ENCODE measurements around the gene SPTB. TPM values are rescaled to one million over a fixed set of nuclear protein-coding genes. Genes with fewer than 3 reads are reported as not detected.

The SPTB gene
- total and polyA plus RNA-seq, 10 of the 15 experiments (the other 5 are each of a cell fraction or from before 2014, with no cell fraction given), result under 0.01 to 0.04 (median 0.02) TPM; not detected in 4

GRCh38 chr14:64817631-64818030, 62.1 kb downstream of the SPTB start:
- DNase-seq (ENCODE audit: low read depth, low spot score), result no peak
- WGBS (ENCODE audit: insufficient coverage, insufficient replicate concordance, low lambda C conversion rate, missing lambda C conversion rate), result 38% methylated on average over 3 of the region's 3 CpGs
- Histone ChIP-seq H3K9ac (ENCODE audit: control insufficient read depth, insufficient read depth, low read length) (no peak overlapping the region), H3K27me3 (replicated peaks in 1 of 2; ENCODE audit: control insufficient read depth in 2 of 2, insufficient read depth in 2 of 2, low read length in 1 of 2) (peaks cover 6 to 7% of the 10 kb centered on the region in 2 experiments; a peak in 3 of 4 replicates), H3K4me3 (no peak overlapping the region), H3K27ac (ENCODE audit: control insufficient read depth, insufficient read depth) (no peak overlapping the region), H3K4me1 (ENCODE audit: control insufficient read depth, insufficient read depth, low read length) (no peaks in the 10 kb centered on the region), H4K20me1 (ENCODE audit: control insufficient read depth, insufficient read depth) (no peaks in the 10 kb centered on the region), H3K36me3 (ENCODE audit: control insufficient read depth in 2 of 2, insufficient read depth in 2 of 2, low read length in 1 of 2) (no peaks in the 10 kb centered on the region), H3K9me3 (replicated peaks; ENCODE audit: control insufficient read depth, insufficient read depth, low read length) (no peaks in the 10 kb centered on the region), H3K79me2 (ENCODE audit: control insufficient read depth, insufficient read depth, low read length) (no peaks in the 10 kb centered on the region), H2AFZ (ENCODE audit: control insufficient read depth, low read depth, low read length) (no peak overlapping the region), H3K4me2 (ENCODE audit: control insufficient read depth, insufficient read depth) (no peak overlapping the region)
- ChIA-PET POLR2A (no interaction called here), SMC1A (ENCODE audit: uncharacterized antibody, unreplicated experiment) (no interaction called here), CTCF (interaction anchor here (1.2 to 2.5 kb wide), 2 partner anchors 74 to 75 kb away, joined by 4 to 11 read pairs; no protein-coding TSS in a partner anchor), RAD21 (ENCODE audit: unreplicated experiment) (no interaction called here)
- TF ChIP-seq NFYB (IDR thresholded peaks at IDR 0.05; ENCODE audit: insufficient read depth, low read depth, low read length) (no peak), ZNF24 (IDR thresholded peaks at IDR 0.05) (no peak), ATF7 (IDR thresholded peaks at IDR 0.05; ENCODE audit: low read depth) (no peak), USF2 (IDR thresholded peaks at IDR 0.05; ENCODE audit: borderline replicate concordance, low read depth, low read length) (no peak), LARP7 (IDR thresholded peaks at IDR 0.05) (no peak), MLLT1 (IDR thresholded peaks at IDR 0.05) (no peak), TCF3 (IDR thresholded peaks at IDR 0.05; ENCODE audit: borderline replicate concordance, insufficient read depth, low read depth, low read length) (no peak), RAD21 (IDR thresholded peaks at IDR 0.05; ENCODE audit: insufficient read depth, low read depth, low read length) (no peak), ZNF384 (IDR thresholded peaks at IDR 0.05; ENCODE audit: borderline replicate concordance, low read depth, low read length) (no peak), EZH2 (IDR thresholded peaks at IDR 0.05; ENCODE audit: borderline replicate concordance, control insufficient read depth, low read depth, low read length) (no peak), MEF2B (IDR thresholded peaks at IDR 0.05; ENCODE audit: partially characterized antibody, poor library complexity, severe bottlenecking) (no peak)
- intact Hi-C loops (cut with micrococcal nuclease; ENCODE audit: unreplicated experiment) (no loop called here), in situ Hi-C loops (cut with MboI) (no loop called here)
- no peak for FAIRE-seq
- BruUV-seq (replicated peaks), result no TSS peak
- ATAC-seq, result no peak
